K562 (cell line): Measurements from ENCODE around the gene SPNS1.

Experiments
- FOS ChIP-seq: IDR thresholded peaks from 3 replicates; pipeline ENCODE4 v1.6.1; 2011; ENCODE audit not compliant: insufficient read length; ENCODE audit errors: extremely low read depth
- TF ChIP-seq, protein P1 (sequence below): fragments of 250-450 bp; sonication (Bioruptor Pico); IDR thresholded peaks from 2 replicates; pipeline ENCODE4 v1.8.0; 2022; ENCODE audit warnings: inconsistent platforms, mild to moderate bottlenecking, moderate library complexity, borderline replicate concordance
- TF ChIP-seq, protein P2 (sequence below): fragments of 150-350 bp; IDR thresholded peaks from 2 replicates; pipeline ENCODE4 v1.6.1; 2014; ENCODE audit warnings: low read depth, mild to moderate bottlenecking, low read length, borderline replicate concordance

DNA sequence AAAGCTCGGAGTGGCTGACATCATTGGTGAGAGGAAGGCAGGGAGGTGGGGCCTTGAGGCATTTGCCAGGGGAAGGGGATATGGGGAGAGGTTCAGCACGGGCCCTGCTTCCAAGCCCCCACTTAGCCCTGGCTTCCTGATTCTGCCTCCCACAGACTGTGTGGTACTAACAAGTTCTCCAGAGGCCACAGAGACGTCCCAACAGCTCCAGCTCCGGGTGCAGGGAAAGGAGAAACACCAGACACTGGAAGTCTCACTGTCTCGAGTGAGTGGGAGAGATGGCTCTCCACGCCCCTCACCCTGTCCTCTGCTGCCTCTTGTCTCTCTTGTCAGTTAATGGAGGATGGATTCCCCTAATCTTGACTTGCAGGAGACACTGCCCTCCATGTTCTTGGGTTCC lies 15.7 kb upstream of the SPNS1 start:
- TF ChIP-seq, protein P1, sequence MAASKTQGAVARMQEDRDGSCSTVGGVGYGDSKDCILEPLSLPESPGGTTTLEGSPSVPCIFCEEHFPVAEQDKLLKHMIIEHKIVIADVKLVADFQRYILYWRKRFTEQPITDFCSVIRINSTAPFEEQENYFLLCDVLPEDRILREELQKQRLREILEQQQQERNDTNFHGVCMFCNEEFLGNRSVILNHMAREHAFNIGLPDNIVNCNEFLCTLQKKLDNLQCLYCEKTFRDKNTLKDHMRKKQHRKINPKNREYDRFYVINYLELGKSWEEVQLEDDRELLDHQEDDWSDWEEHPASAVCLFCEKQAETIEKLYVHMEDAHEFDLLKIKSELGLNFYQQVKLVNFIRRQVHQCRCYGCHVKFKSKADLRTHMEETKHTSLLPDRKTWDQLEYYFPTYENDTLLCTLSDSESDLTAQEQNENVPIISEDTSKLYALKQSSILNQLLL (CRISPR knock-in tag) = no peak
- TF ChIP-seq, protein P2, sequence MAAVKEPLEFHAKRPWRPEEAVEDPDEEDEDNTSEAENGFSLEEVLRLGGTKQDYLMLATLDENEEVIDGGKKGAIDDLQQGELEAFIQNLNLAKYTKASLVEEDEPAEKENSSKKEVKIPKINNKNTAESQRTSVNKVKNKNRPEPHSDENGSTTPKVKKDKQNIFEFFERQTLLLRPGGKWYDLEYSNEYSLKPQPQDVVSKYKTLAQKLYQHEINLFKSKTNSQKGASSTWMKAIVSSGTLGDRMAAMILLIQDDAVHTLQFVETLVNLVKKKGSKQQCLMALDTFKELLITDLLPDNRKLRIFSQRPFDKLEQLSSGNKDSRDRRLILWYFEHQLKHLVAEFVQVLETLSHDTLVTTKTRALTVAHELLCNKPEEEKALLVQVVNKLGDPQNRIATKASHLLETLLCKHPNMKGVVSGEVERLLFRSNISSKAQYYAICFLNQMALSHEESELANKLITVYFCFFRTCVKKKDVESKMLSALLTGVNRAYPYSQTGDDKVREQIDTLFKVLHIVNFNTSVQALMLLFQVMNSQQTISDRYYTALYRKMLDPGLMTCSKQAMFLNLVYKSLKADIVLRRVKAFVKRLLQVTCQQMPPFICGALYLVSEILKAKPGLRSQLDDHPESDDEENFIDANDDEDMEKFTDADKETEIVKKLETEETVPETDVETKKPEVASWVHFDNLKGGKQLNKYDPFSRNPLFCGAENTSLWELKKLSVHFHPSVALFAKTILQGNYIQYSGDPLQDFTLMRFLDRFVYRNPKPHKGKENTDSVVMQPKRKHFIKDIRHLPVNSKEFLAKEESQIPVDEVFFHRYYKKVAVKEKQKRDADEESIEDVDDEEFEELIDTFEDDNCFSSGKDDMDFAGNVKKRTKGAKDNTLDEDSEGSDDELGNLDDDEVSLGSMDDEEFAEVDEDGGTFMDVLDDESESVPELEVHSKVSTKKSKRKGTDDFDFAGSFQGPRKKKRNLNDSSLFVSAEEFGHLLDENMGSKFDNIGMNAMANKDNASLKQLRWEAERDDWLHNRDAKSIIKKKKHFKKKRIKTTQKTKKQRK = no peak
- no peak for TF ChIP-seq FOS
